H9 (cell line): Measurements from ENCODE around the gene CCDC81. TPM values are rescaled to one million over a fixed set of nuclear protein-coding genes. Genes with fewer than 3 reads are reported as not detected.

Source experiments
- DNase-seq: peaks from one replicate; pipeline ENCODE4 v3.0.0-alpha.2; 2017
- H2AFZ ChIP-seq: one replicate; pipeline ENCODE4 v1.6.1; 2013; ENCODE audit warnings: mild to moderate bottlenecking, low read length, control low read depth, moderate library complexity
- H2AK5ac ChIP-seq: 2 replicates; pipeline ENCODE4 v1.6.1; 2013; ENCODE audit warnings: low read length, control low read depth, mixed read lengths; ENCODE audit not compliant: insufficient read length
- H2BK120ac ChIP-seq: one replicate; pipeline ENCODE4 v1.6.1; 2013; ENCODE audit warnings: low read depth, mild to moderate bottlenecking, low read length, control low read depth, inconsistent platforms; ENCODE audit not compliant: poor library complexity, severe bottlenecking
- H2BK12ac ChIP-seq: 2 replicates; pipeline ENCODE4 v1.6.1; 2013; ENCODE audit warnings: low read length, control low read depth, mixed read lengths, low read depth; ENCODE audit not compliant: insufficient read length
- H2BK15ac ChIP-seq: 2 replicates; pipeline ENCODE4 v1.6.1; 2013; ENCODE audit warnings: low read depth, low read length, control low read depth
- H2BK20ac ChIP-seq: one replicate; pipeline ENCODE4 v1.6.1; 2013; ENCODE audit warnings: low read depth, mild to moderate bottlenecking, low read length, control low read depth, inconsistent platforms; ENCODE audit not compliant: poor library complexity, severe bottlenecking
- H2BK5ac ChIP-seq: 2 replicates; pipeline ENCODE4 v1.6.1; 2013; ENCODE audit warnings: low read length, control low read depth, mixed read lengths; ENCODE audit not compliant: insufficient read length
- H3K14ac ChIP-seq: 2 replicates; pipeline ENCODE4 v1.6.1; 2013; ENCODE audit warnings: low read length, control low read depth; ENCODE audit not compliant: insufficient read depth
- H3K18ac ChIP-seq: 2 replicates; pipeline ENCODE4 v1.6.1; 2013; ENCODE audit warnings: low read depth, mild to moderate bottlenecking, mixed read lengths, low read length, control low read depth; ENCODE audit not compliant: insufficient read length
- H3K23ac ChIP-seq: 2 replicates; pipeline ENCODE4 v1.6.1; 2013; ENCODE audit warnings: low read length, control low read depth, mixed read lengths, low read depth; ENCODE audit not compliant: insufficient read length
- H3K23me2 ChIP-seq: 2 replicates; pipeline ENCODE4 v1.6.1; 2013; ENCODE audit warnings: low read depth, mild to moderate bottlenecking, mixed read lengths, low read length, control low read depth; ENCODE audit not compliant: insufficient read length, poor library complexity, severe bottlenecking
- H3K27ac ChIP-seq: 2 replicates; pipeline ENCODE4 v1.5.1; 2013; ENCODE audit warnings: low read length, control low read depth, mixed read lengths, low read depth; ENCODE audit not compliant: insufficient read length
- H3K27me3 ChIP-seq: 2 replicates; pipeline ENCODE4 v1.6.1; 2013; ENCODE audit warnings: low read length, control low read depth, inconsistent platforms; ENCODE audit not compliant: insufficient read depth
- H3K4ac ChIP-seq: 2 replicates; pipeline ENCODE4 v1.6.1; 2013; ENCODE audit warnings: low read depth, mild to moderate bottlenecking, control low read depth, inconsistent platforms, low read length, moderate library complexity
- H3K4me1 ChIP-seq: 2 replicates; pipeline ENCODE4 v1.6.1; 2013; ENCODE audit warnings: low read length, control low read depth, inconsistent platforms; ENCODE audit not compliant: insufficient read depth
- H3K4me2 ChIP-seq: 2 replicates; pipeline ENCODE4 v1.6.1; 2013; ENCODE audit warnings: low read length, control low read depth, mixed read lengths; ENCODE audit not compliant: insufficient read length, insufficient read depth
- H3K56ac ChIP-seq: 2 replicates; pipeline ENCODE4 v1.6.1; 2013; ENCODE audit warnings: low read depth, mild to moderate bottlenecking, mixed read lengths, low read length, control low read depth; ENCODE audit not compliant: insufficient read length
- H3K79me1 ChIP-seq: 2 replicates; pipeline ENCODE4 v1.6.1; 2013; ENCODE audit warnings: low read depth, mild to moderate bottlenecking, moderate library complexity, low read length, control low read depth, inconsistent platforms; ENCODE audit not compliant: insufficient read depth, poor library complexity, severe bottlenecking
- H3K79me2 ChIP-seq: 2 replicates; pipeline ENCODE4 v1.6.1; 2013; ENCODE audit warnings: low read length, control low read depth, inconsistent platforms; ENCODE audit not compliant: insufficient read depth
- H3K9ac ChIP-seq: 2 replicates; pipeline ENCODE4 v1.6.1; 2013; ENCODE audit warnings: low read length, control low read depth, mixed read lengths; ENCODE audit not compliant: insufficient read length; ENCODE audit errors: extremely low read depth
- H3K9me3 ChIP-seq: one replicate; pipeline ENCODE4 v1.6.1; 2013; ENCODE audit warnings: low read depth, low read length, inconsistent platforms; ENCODE audit not compliant: control insufficient read depth
- H3T11ph ChIP-seq: one replicate; pipeline ENCODE4 v1.6.1; 2013; ENCODE audit warnings: mild to moderate bottlenecking, low read length, control low read depth, inconsistent platforms
- H4K20me1 ChIP-seq: one replicate; pipeline ENCODE4 v1.6.1; 2013; ENCODE audit not compliant: control insufficient read depth, insufficient read length, insufficient read depth
- H4K5ac ChIP-seq: 2 replicates; pipeline ENCODE4 v1.6.1; 2013; ENCODE audit warnings: low read depth, mild to moderate bottlenecking, mixed read lengths, low read length, control low read depth; ENCODE audit not compliant: insufficient read length
- H4K8ac ChIP-seq: replicated peaks from 2 replicates; pipeline ENCODE4 v1.6.1; 2013; ENCODE audit warnings: low read length, control low read depth, mixed read lengths, low read depth; ENCODE audit not compliant: insufficient read length
- H4K91ac ChIP-seq: 2 replicates; pipeline ENCODE4 v1.6.1; 2013; ENCODE audit warnings: low read depth, mild to moderate bottlenecking, moderate library complexity, mixed read lengths, low read length, control low read depth; ENCODE audit not compliant: insufficient read length
- H3K27ac Mint-ChIP-seq, 3 experiments: 2 replicates in 2 of 3; 3 replicates in 1 of 3; pipeline ENCODE4 v1.8.0; 2020 to 2021; ENCODE audit warnings: mixed read lengths in 3 of 3, mild to moderate bottlenecking in 1 of 3, moderate library complexity in 1 of 3
- H3K27me3 Mint-ChIP-seq: 2 replicates; pipeline ENCODE4 v1.8.0; 2021; ENCODE audit warnings: low read depth, mild to moderate bottlenecking, moderate library complexity, mixed read lengths
- H3K36me3 Mint-ChIP-seq, 3 experiments: 2 replicates in 2 of 3; 3 replicates in 1 of 3; pipeline ENCODE4 v1.8.0; 2020 to 2021; ENCODE audit warnings: low read depth in 3 of 3, mixed read lengths in 3 of 3; ENCODE audit not compliant: insufficient read depth in 1 of 3
- H3K4me1 Mint-ChIP-seq, 2 experiments: 2 replicates each; pipeline ENCODE4 v1.8.0; 2020; ENCODE audit warnings: mixed read lengths in 2 of 2
- H3K4me3 Mint-ChIP-seq, 2 experiments: 2 replicates in 1 of 2; 3 replicates in 1 of 2; pipeline ENCODE4 v1.8.0; 2020 to 2021; ENCODE audit warnings: mild to moderate bottlenecking in 2 of 2, mixed read lengths in 2 of 2, moderate library complexity in 1 of 2
- H3K9me3 Mint-ChIP-seq, 2 experiments: 2 replicates in 1 of 2; 3 replicates in 1 of 2; pipeline ENCODE4 v1.8.0; 2020; ENCODE audit warnings: mild to moderate bottlenecking in 2 of 2, mixed read lengths in 2 of 2, moderate library complexity in 1 of 2
- WGBS: extraction: QIAGEN DNeasy Blood & Tissue Kit; methylation state at CpG from one replicate; pipeline ENCODE4 v1.1.7; 2013; ENCODE audit warnings: missing lambda C conversion rate, low lambda C conversion rate, mixed read lengths; ENCODE audit not compliant: insufficient read length; ENCODE audit errors: extremely low coverage; 5-methylcytosine and 5-hydroxymethylcytosine counted together
- total RNA-seq: library from RNA; stranded (reverse); gene quantifications from 2 replicates; pipeline ENCODE4 v1.2.1, GENCODE V29; 2021
- TF ChIP-seq, protein P1 (sequence below): fragments of 200-600 bp; sonication (generic); conservative IDR thresholded peaks from 3 replicates; pipeline ENCODE4 v1.8.0; 2021; ENCODE audit warnings: antibody characterized with exemption, mild to moderate bottlenecking

The CCDC81 gene
- total RNA-seq, 1 experiment from 2014 or later: 0.52 TPM

DNA sequence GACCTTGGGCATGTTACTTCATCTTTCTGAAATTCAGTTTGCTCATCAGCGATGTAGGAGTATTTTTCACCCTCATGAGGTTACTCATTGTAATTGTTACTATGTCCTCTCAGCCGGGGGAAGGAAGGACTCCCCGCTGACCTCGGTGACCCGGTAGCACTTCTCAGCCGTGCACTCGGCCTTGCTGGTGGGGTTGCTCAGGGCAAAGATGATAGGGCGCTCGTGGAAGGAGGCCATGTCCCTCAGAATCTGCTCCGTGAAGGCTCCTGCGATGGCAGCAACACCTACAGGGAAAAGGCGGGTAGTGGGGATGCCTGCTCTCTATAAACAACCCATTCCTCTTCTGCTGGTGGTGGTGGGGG lies 72.2 kb downstream of the CCDC81 start:
- no peak for DNase-seq
- no peak overlapping the region for H4K5ac ChIP-seq

More for the DNA sequence above, 72.2 kb downstream of the CCDC81 start:
- H2BK20ac ChIP-seq: no peak overlapping the region
- no peaks in the 10 kb centered on the region for H3K36me3 Mint-ChIP-seq
- H4K20me1 ChIP-seq: no peaks in the 10 kb centered on the region
- no peak overlapping the region for H3K18ac ChIP-seq
- H3K79me2 ChIP-seq: no peaks in the 10 kb centered on the region
- no peak overlapping the region for H2AK5ac ChIP-seq
- WGBS: no CpG with 5 or more reads among the region's 12 CpGs
- H3K23ac ChIP-seq: no peak overlapping the region
- H3K4me3 Mint-ChIP-seq: no peak overlapping the region
- H3K27ac ChIP-seq: no peak overlapping the region
- H3K14ac ChIP-seq: no peak overlapping the region
- no peaks in the 10 kb centered on the region for H3K23me2 ChIP-seq
- H2AFZ ChIP-seq: no peak overlapping the region
- no peak overlapping the region for H3K56ac ChIP-seq
- no peaks in the 10 kb centered on the region for H3K79me1 ChIP-seq
- H3K9me3 ChIP-seq: no peaks in the 10 kb centered on the region
- H3K9me3 Mint-ChIP-seq: no peaks in the 10 kb centered on the region
- no peak overlapping the region for H4K8ac ChIP-seq
- H3K27me3 ChIP-seq: no peaks in the 10 kb centered on the region
- no peak overlapping the region for H3K9ac ChIP-seq
- H2BK12ac ChIP-seq: no peak overlapping the region
- H2BK15ac ChIP-seq: no peak overlapping the region
- no peak overlapping the region for H2BK5ac ChIP-seq
- no peaks in the 10 kb centered on the region for H3K4me1 Mint-ChIP-seq
- no peaks in the 10 kb centered on the region for H3K4me1 ChIP-seq
- TF ChIP-seq, protein P1, sequence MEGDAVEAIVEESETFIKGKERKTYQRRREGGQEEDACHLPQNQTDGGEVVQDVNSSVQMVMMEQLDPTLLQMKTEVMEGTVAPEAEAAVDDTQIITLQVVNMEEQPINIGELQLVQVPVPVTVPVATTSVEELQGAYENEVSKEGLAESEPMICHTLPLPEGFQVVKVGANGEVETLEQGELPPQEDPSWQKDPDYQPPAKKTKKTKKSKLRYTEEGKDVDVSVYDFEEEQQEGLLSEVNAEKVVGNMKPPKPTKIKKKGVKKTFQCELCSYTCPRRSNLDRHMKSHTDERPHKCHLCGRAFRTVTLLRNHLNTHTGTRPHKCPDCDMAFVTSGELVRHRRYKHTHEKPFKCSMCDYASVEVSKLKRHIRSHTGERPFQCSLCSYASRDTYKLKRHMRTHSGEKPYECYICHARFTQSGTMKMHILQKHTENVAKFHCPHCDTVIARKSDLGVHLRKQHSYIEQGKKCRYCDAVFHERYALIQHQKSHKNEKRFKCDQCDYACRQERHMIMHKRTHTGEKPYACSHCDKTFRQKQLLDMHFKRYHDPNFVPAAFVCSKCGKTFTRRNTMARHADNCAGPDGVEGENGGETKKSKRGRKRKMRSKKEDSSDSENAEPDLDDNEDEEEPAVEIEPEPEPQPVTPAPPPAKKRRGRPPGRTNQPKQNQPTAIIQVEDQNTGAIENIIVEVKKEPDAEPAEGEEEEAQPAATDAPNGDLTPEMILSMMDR: no peak
- no peaks in the 10 kb centered on the region; the same call in 1 of the 2 replicates for H3K27me3 Mint-ChIP-seq
- H2BK120ac ChIP-seq: no peak overlapping the region
- no peak overlapping the region for H3K4ac ChIP-seq
- H3K4me2 ChIP-seq: no peak overlapping the region
- H3K27ac Mint-ChIP-seq: no peak overlapping the region
- no peak overlapping the region for H3T11ph ChIP-seq
- H4K91ac ChIP-seq: no peak overlapping the region
